Measurements from ENCODE around the gene PGGT1B. TPM values are rescaled to one million over a fixed set of nuclear protein-coding genes. Genes with fewer than 3 reads are reported as not detected.

Gene PGGT1B
- total RNA-seq, 1 experiment from 2014 or later: 46.4 TPM

DNA sequence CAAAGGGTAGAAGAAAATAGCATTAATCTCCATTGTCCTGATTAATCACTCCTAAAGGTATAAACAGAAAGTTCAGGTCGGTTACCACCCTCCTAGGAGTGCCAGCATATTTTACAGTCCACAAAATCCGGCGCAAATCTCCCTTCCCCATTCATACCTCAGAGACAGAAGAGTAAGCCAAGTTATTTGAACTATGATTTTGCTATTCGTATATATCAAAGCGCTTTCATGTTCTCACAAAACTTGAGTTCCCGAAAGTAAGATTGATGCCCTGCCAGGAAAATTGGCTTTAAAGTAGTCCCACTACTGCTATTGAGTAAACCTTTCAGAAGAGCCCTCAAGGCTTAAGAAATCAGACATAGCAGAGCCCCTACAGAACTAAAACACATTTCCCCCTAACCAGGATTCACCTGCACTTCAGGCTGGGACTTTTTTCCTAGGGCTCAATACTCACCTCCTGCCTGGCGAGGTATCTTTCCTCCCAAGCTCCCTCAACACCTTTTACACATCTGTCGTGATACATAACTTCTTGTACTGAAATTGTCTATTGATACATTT is 71.1 kb downstream of the PGGT1B start:
- no TSS peak for BruUV-seq (replicated peaks)
- H3K4me1 Mint-ChIP-seq (ENCODE audit: low read depth, unreplicated experiment): peaks cover 11% of the 10 kb centered on the region
- no peaks in the 10 kb centered on the region for H3K27me3 Mint-ChIP-seq (ENCODE audit: unreplicated experiment)
- CTCF ChIA-PET: no interaction called here
- H3K27ac Mint-ChIP-seq (ENCODE audit: unreplicated experiment): no peak overlapping the region
- intact Hi-C loops (cut with micrococcal nuclease; ENCODE audit: unreplicated experiment): no loop called here
- TF ChIP-seq, protein P1, sequence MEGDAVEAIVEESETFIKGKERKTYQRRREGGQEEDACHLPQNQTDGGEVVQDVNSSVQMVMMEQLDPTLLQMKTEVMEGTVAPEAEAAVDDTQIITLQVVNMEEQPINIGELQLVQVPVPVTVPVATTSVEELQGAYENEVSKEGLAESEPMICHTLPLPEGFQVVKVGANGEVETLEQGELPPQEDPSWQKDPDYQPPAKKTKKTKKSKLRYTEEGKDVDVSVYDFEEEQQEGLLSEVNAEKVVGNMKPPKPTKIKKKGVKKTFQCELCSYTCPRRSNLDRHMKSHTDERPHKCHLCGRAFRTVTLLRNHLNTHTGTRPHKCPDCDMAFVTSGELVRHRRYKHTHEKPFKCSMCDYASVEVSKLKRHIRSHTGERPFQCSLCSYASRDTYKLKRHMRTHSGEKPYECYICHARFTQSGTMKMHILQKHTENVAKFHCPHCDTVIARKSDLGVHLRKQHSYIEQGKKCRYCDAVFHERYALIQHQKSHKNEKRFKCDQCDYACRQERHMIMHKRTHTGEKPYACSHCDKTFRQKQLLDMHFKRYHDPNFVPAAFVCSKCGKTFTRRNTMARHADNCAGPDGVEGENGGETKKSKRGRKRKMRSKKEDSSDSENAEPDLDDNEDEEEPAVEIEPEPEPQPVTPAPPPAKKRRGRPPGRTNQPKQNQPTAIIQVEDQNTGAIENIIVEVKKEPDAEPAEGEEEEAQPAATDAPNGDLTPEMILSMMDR (IDR thresholded peaks at IDR 0.05; ENCODE audit: unreplicated experiment): no peak
- DNase-seq: no peak
- no peaks in the 10 kb centered on the region for H3K36me3 Mint-ChIP-seq (ENCODE audit: insufficient read depth, unreplicated experiment)
- no peaks in the 10 kb centered on the region for H3K9me3 Mint-ChIP-seq (ENCODE audit: low read depth, unreplicated experiment)
- H3K4me3 Mint-ChIP-seq (ENCODE audit: low read depth, unreplicated experiment): no peak overlapping the region

DNA sequence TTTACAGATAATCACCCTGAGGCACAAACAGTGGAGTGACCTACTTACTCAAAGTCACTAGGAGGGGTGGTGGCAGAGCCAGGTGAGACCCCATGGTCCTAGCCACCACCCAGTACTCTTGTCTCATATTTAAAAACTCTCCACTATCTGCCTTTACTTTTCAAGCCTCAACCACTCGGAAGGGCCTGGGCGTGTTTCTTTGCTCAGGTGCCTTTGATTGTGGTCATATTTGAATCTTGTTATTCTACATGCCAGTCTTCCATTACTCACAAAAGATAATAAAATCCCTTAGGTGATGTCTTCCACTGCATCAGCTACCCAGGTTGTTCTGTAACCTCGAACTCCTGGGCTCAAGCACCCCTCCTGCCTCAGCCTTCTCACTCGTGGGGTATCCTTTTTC is 72.3 kb downstream of the PGGT1B start:
- Mint-ChIP-seq H3K27me3 (ENCODE audit: unreplicated experiment) (no peaks in the 10 kb centered on the region), H3K9me3 (ENCODE audit: low read depth, unreplicated experiment) (no peaks in the 10 kb centered on the region), H3K36me3 (ENCODE audit: insufficient read depth, unreplicated experiment) (no peaks in the 10 kb centered on the region), H3K4me3 (ENCODE audit: low read depth, unreplicated experiment) (no peak overlapping the region), H3K27ac (ENCODE audit: unreplicated experiment) (no peak overlapping the region), H3K4me1 (ENCODE audit: low read depth, unreplicated experiment) (peaks cover 11% of the 10 kb centered on the region)
- CTCF ChIA-PET: no interaction called here
- TF ChIP-seq, protein P1 (IDR thresholded peaks at IDR 0.05; ENCODE audit: unreplicated experiment): no peak
- no peak for DNase-seq
- intact Hi-C loops (cut with micrococcal nuclease; ENCODE audit: unreplicated experiment): no loop called here
- BruUV-seq (replicated peaks): no TSS peak

DNA sequence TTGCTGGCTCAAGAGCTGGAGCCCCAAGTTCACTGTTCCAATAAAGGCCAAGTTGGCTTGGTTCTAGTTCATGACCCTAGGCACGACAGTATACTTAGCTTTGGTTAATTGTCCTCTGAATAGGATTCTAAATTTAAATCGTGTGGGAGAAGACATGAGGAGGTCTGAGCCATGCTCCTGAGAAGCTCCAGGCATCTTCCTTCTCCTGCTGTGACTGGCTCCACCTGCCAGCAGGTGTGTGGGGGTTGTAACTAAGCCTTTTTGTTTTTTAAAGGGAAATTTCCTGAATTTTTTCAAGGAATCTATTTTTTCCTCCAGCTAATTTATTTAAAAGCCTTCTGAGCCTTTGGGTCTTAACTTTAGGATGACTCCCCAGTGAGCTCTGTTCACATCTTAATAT is 72.8 kb downstream of the PGGT1B start:
- Mint-ChIP-seq H3K9me3 (ENCODE audit: low read depth, unreplicated experiment) (no peaks in the 10 kb centered on the region), H3K36me3 (ENCODE audit: insufficient read depth, unreplicated experiment) (no peaks in the 10 kb centered on the region), H3K27me3 (ENCODE audit: unreplicated experiment) (no peaks in the 10 kb centered on the region), H3K27ac (ENCODE audit: unreplicated experiment) (no peak overlapping the region), H3K4me1 (ENCODE audit: low read depth, unreplicated experiment) (peaks cover 8% of the 10 kb centered on the region), H3K4me3 (ENCODE audit: low read depth, unreplicated experiment) (no peak overlapping the region)
- no TSS peak for BruUV-seq (replicated peaks)
- intact Hi-C loops (cut with micrococcal nuclease; ENCODE audit: unreplicated experiment): no loop called here
- TF ChIP-seq, protein P1 (IDR thresholded peaks at IDR 0.05; ENCODE audit: unreplicated experiment): no peak
- no peak for DNase-seq
- CTCF ChIA-PET: no interaction called here

DNA sequence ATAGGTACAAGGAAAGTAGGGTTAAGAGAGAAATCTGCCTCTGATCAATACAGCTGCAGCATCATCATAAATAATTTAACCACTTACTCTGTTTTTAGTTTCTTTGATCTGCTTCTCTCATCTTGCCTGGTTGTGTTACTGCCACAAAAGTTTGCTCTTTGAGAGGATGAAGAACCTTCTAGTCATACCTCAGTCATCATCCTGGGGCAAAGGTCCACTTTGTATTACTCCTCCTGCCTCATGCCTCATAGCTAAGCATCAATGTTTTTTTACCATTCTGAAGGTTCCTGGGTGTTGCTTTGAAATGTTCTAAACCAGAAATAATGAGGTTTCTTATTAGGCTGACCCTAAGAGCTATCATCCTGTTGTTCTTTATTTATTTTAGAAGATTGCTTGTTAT is 75.9 kb downstream of the PGGT1B start:
- Mint-ChIP-seq H3K27me3 (ENCODE audit: unreplicated experiment) (peaks cover 10% of the 10 kb centered on the region), H3K27ac (ENCODE audit: unreplicated experiment) (no peak overlapping the region), H3K9me3 (ENCODE audit: low read depth, unreplicated experiment) (no peaks in the 10 kb centered on the region), H3K36me3 (ENCODE audit: insufficient read depth, unreplicated experiment) (no peaks in the 10 kb centered on the region), H3K4me3 (ENCODE audit: low read depth, unreplicated experiment) (no peak overlapping the region), H3K4me1 (ENCODE audit: low read depth, unreplicated experiment) (no peaks in the 10 kb centered on the region)
- TF ChIP-seq, protein P1 (IDR thresholded peaks at IDR 0.05; ENCODE audit: unreplicated experiment): no peak
- intact Hi-C loops (cut with micrococcal nuclease; ENCODE audit: unreplicated experiment): no loop called here
- no TSS peak for BruUV-seq (replicated peaks)
- DNase-seq: no peak
- CTCF ChIA-PET: interaction anchor here (0.6 to 0.7 kb wide), 3 partner anchors 15 to 1383 kb away, joined by 3 to 5 read pairs (median 3); no protein-coding TSS in a partner anchor
